ENCODE measurements around the gene KRT37.
"Not testable (repeated sequence)": the region's sequence is repeated elsewhere in the genome, so short reads cannot be mapped to it uniquely, and the experiment has no call there.

The KRT37 gene

DNA sequence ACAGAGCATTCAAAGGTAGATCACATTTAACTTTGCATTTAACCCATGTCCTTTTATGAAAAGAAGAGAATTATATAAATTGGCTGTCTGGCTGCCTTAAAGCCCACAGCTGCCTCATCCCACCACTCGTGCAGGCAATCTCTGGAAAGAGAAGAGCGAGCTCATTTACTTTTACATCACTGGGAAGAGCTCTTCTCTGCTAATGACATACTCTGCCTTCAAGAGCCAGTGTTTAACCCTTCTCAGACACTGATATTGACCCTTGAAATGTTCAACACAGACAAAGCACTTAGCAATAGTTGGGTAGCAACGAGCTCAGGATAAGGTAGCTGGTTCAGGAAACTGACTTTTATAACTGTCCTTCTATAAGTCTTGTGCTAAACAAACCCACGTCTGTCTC is 9.6 kb upstream of the KRT37 start:
- FAIRE-seq: no peak

DNA sequence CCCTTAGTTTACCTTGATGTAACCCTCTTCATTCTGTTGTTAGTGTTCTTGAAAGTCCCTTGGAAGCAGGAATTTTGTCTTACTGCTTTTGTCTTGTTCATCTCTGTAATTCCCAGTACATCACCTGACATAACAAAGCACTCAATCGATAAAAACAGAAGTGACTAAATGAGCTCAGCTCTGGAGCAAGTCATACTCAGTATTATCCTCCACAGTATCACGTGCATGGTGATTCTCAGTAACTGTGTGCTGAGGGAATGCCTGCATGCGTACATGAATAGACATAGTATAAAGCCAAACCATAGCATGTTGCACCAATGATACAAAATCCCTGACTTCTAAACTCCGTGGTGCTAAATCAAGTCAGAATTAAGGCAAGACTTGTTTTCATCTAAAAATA is 9.2 kb upstream of the KRT37 start:
- no peak for FAIRE-seq

DNA sequence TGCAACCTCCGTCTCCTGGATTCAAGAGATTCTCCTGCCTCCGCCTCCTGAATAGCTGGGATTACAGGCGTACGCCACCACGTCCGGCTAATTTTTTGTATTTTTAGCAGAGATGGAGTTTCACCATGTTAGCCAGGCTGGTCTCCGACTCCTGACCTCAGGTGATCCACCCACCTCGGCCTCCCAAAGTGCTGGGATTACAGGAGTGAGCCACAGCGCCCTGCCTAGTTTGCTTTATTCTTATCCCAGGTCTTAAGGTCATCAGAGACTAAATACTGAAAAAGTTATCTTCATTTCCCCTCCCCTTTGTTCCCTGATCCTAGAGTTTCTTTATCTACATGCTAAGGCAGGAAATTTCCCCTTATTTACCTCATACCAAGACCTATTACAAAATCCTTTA is 6.0 kb upstream of the KRT37 start:
- FAIRE-seq: not testable (repeated sequence)

DNA sequence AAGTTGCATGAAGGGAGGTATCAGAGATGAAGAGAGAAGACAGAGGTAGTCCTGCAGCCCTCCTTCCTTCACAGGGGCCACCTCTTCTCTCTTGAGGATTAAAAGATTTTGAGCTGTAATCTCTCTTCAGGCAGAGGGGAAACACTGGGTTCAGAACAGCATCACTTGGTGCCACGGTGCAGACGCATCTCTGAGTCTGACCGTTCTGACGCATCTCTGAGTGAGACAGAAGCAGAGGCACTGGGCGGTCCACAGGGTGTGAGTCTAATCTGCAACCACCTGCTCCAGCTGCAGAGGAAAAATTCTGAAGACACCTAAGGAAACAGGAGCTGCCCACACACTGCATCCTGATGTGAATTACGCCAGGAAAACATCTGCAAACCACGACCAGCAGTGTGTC is 5.3 kb upstream of the KRT37 start:
- FAIRE-seq: no peak

DNA sequence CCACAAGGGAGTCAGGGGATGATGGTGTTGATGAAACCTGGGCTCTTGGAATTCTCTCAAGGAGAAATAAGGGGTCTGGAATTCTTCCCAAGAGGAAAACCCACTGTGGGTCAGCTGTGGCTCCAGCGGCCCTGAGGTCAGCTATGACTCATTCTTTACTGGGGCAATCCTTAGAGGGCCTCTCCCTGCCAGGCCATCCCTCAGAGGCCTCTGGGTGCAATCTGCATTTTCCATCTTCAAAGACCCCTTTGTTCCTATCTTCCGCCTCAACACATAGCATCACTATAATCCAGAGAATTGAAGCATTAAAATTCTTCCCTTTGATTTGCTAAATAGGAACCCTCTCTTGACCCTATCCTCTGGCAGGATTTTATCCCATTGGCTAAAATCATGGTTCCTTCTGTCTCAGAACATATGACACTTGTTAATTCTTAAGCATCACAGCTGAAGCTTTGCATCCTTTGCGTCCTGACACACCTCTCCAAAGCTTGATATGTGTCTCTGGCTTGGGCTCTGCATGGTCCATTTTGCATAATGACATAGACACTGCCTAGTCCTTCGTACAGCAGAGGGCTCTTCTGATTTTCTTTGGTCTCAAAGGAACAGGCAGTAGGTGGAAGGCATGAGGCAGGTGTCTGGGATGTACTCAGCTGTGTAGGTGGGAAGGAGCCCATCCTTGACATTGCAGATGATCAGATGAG is 4.4 kb upstream of the KRT37 start:
- FAIRE-seq: no peak

DNA sequence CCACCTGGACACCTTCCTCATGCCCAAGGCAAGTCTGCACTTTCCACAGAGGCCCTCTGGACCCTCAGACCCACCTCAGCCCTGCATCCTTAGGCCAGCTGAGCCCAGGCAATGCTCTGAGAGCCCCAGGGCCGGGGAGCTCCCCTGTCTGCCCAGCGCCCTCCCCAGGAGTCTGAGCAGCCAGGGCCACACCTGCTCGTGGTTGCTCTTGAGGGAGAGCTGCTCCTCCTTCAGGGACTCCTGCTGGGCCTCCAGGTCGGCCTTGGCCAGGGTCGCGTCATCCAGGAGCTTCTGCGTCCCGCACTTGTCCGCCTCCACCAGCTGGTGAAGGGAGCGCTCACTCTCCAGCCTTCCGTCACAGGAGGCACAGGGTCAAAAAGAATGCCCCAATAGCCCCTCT is 1.8 kb downstream of the KRT37 start:
- FAIRE-seq: not testable (repeated sequence)

DNA sequence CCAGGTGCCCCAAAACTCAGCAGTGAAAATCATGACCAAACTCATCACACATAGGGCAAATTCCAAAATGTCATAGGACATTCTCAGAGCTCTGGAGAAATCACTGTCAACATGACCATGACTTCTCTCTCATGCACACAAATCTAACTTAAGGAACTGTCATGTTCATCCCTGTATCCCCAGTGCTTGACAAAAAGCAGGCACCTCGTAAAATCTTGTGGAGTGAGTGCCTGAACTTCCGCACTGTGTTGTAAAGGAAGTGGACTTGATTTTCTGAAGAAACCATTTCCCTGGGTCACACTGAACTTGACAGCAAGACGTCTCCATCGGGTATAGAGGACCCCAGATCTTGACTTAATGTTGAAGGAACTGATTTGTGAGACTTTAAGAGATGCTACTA is 2.8 kb downstream of the KRT37 start:
- no peak for FAIRE-seq

DNA sequence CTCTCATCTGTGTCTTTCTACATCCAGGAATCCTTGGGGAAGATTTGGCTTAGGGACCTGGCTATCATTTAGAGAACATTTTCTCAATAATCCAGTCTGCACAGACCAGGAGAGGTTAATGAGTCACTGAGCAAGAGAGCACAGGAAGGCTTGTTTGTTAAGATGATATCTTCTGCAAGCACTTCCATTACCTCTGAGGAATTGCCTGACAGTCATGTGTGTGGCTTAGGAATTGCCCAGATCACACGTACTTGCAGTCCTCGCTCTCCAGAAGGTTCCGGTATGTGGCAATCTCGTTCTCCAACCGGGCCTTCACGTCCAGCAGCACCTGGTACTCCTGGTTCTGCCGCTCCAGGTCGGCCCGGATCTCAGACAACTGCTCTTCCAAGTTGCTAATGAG is 3.3 kb downstream of the KRT37 start:
- no peak for FAIRE-seq

DNA sequence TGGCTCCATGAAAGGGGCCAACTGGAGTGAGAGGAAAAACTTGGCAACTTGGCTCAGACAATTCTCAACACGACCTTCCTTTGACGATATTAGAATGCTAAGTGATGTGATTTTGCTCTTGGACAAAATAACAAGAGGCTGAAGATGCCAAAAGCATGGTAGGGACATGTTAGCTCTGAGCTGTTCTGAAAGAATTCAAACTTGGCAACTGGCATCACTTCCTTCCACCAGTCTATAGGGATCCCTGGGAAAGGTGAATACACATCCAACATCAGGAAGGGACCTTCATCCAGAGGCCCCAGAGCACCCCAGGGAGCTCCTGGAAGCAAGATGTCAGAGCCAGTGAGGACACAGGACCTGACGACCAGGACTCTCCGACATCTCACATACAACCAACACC is 4.3 kb downstream of the KRT37 start:
- FAIRE-seq: no peak

DNA sequence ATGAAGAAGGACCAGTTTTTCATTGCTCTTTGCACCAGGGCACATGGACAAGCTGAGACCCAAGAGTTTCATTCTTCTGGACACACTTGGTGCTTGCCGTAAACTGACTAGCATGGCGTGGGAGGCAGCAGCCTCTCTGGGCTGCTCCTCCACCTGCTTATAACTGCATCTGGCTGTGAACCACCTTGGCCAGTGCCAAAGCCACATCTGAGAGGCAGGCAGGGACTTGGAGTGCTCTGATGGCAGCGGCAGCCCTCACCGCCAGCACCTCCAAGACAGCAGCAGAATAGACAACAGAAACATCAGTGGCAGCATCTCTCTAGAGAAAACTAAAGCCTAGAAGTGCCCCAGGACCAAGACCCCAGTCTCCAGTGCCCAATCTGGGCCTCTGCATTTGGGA is 4.7 kb downstream of the KRT37 start:
- no peak for FAIRE-seq

DNA sequence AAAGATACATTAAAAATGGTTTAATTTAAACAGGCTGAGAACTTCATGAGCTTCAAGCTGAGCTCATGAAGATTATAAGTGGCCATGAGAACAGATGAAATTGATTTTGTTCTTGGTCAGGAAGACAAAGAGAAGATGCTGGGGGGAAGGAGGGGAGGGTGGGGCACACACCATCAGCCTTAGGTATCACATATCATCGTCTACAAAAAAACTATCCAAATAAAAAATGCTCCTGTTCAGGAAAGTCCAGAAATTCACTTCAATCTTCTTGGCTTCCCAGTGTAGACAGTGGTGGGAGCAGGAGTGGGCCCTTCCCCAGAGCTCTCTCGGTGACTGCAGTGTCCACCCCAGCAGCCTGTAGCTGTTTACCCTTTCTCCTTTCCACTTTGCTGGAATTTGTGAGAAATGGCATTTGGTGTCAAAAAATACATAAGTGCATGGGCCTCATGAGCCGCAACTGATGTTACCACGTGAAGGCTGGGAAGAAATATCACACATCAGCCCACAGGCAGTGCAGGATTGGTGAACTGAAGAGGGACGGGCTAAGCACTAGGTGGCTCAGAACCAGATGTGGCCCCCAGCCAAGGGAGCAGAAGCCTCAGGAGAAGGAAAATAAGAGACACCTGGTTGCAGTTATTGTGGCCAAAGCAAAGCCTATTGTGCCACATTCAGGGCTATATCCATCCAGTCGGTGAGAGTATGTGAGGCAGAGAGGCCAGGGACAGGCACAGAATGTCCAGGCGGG is 6.1 kb downstream of the KRT37 start:
- FAIRE-seq: no peak

DNA sequence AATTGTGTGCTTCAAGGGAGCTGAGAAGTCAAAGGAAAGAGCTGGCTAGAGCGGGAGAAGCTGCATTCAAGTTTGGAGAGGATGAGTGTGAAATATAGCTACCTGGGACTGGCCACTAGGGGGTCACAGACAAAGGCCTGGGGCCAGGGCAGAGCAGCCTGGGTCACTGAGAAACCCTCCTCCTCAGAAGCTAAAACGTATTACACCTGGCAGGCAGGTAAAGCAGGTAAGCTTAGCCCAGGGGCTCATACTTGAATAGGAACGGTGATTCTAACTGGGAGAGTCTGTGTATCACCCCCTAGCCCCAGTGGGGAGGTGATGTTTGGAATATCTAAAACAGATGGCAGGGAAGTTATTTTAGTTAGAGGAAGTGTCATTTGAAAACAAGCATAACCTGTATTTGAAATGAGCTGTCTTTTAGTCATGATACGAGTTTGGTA is 6.8 kb downstream of the KRT37 start:
- no peak for FAIRE-seq

DNA sequence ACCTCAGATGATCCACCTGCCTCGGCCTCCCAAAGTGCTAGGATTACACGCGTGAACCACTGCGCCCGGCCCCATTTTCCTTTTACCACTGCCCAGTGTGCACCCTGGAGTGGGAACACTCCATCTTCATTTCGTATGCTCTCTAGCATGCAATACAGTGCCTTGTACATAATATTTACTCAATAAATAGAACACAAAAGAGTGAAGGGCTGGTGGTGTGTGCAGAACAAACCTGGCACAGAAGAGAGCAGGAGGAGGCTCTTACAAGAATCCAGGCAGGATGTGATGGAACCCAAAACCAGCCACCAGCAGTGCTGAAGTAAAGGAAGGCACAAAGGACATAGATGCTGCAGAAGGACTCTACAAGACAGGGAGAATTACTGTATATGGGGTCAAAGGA is 7.3 kb downstream of the KRT37 start:
- no peak for FAIRE-seq

DNA sequence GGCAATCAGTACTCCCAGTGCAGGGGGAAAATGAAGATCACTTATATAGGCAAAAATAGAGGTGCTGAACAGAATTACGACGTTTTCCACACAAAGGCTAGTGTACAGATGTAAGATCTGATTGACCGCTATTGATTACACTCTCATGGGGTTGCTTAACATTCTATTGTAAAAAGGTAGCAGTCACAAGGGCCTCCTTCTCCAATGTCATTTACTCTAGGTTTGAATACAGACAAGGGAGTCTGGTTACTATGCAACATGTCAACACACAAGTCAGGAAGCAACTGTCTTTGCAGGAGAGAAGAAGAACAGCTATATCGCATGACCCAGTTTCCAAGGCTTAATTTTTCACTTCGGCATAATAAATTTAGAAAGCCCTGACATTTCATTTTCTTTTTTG is 7.9 kb downstream of the KRT37 start:
- no peak for FAIRE-seq

DNA sequence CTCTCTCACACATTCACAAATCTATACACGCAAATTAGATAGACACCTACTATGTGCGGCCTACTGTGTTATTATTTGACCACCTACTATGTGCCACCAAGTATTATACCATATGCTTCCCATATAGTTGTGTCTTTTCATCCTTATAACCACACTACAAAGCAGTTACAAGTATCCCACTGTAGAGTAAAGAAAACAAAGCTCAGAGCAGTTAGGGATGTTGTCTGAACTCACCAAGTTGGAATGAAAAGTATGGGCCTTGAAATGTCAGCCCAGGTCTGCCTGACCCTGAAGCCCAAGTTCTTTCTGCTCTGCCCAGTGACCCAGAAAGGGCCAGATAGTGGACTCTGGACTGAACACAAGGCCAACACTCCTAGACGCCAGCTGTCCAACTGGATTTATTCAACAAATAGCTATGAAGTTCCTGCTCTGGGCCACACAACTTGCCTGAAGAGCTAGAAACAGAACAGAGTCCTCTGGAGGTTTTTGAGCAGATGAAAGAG is 8.5 kb downstream of the KRT37 start:
- no peak for FAIRE-seq

DNA sequence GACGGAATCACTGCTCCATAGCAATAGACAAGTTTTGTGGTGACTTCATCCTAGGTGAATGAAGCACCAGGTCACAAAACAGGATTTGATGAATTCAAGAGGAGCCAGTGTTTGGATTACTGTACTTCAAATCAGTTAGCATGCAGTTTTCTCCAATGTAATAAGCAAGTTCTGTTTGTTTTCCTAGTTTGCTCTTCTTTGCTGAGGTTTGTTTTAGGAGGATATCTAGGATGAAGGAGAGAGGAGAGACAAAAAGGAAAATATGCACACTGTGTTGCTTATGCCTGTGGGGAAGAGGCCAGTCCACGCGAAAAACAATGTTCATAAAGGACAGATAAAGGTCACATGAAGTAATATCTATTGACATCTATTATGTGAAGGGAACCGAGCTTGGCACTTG is 9.0 kb downstream of the KRT37 start:
- no peak for FAIRE-seq

DNA sequence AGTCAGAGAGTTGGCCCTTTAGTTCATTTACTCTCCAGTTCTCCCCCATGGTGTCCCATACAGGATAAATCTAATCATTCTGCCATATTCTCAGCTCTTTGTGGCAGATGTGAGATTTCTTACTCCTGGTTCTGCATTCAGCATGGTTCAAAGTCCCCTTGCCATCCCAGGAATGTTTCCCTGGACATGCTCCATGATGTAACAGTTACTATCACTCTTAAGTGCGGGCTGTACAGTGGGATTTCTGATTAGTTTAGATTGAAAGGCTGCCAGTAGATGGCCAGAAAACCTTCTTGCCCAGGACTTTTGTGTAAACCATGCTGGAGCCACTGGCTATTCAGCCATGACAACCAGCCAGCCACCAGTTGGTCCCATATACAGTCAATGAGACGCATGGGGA is 10.4 kb downstream of the KRT37 start:
- FAIRE-seq: no peak

DNA sequence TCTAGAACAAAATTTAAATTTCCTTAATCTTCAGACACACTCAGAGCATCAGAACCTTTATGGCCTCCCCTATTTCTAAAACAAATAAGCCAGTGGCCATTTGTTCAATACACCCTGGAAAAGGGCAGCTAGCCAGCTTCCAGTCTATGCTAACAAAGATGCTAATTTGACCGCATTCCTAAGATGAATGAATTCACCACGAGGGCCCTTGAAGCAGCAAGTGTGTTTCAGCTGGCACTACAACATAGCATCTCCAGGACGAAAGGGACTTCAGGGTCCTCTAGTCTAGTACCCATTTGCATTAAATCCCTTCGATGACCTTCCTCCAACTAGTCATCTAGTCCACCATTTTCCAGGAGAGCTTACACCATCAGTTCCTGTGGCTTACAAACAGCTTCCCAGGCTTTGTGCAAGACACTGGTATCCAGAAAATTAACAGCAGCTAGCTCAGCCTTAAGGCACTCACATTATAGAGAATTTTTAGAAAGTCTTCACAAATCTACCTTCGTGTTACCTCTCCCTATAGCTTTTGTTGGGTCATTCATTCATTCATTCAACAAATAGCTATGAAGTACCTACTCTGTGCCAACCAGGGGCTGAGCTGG is 10.9 kb downstream of the KRT37 start:
- FAIRE-seq: no peak

DNA sequence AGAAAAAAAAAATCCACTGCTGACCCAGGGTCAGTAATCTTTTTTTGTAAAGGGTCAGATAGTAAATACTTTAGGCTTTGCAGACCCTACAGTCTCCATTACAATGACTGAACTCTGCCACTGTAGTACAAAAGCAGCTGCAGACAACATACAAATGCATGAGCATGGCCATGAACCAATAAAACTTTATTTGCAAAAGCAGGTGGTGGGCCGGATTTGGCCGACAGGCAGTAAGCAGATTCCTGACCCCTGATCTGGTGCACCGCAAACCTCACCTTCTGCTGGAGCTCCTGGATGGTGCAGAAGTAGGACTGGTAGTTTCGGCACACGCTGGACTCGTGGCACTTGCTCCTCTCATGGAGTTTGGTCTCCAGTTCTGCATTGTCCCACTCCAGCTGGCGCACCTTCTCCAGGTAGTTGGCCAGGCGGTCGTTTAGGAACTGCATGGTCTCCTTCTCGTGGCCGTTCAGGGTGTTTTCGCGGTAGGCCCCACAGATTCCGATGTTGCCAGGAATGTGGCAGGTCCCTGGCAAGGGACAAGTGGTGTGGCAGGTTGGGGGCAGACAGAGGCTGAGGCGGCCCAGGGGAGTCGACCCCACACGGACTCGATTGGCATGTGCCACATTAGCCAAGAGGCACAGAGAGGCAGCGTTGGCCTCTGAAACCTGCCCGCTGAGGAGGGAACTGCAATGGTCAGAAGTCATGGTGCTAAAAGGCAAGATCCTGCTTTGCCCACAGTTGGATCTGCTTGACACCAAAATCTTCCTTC is 13.1 kb downstream of the KRT37 start:
- no peak for FAIRE-seq

DNA sequence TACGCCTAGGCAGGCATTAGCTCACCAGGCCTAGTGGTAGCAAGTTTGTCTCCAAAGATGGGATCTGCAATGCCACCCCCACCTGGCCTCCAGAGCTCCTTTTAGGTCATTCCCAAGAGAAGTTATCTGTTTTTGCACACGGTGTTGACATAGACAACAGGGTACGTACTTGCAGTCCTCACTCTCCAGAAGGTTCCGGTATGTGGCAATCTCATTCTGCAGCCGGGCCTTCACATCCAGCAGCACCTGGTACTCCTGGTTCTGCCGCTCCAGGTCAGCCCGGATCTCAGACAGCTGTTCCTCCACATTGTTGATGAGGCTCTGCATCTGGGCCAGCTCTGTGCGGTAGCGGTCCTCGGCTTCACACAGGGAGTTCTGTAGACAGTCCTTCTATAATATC is 17.2 kb downstream of the KRT37 start:
- FAIRE-seq: no peak

DNA sequence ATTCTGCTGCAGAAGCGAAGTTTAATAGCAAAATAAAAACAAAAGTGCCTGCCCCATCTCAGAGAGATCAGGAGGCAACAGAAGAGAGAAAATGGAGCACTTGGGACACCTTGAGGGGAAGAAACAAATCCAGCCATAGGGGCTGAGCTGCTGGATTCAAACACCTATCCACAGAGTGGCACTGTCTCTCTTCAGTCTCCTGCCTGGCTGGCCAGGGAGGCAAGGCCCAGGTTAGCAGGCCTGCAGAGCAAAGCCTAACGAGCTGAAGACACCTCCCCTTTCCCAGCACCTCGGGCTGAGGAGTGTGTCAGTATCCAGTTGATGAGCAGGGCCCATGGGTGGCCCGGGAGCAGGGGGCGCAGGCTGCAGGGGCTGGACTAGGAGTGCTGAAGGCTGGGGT is 18.2 kb downstream of the KRT37 start:
- no peak for FAIRE-seq

DNA sequence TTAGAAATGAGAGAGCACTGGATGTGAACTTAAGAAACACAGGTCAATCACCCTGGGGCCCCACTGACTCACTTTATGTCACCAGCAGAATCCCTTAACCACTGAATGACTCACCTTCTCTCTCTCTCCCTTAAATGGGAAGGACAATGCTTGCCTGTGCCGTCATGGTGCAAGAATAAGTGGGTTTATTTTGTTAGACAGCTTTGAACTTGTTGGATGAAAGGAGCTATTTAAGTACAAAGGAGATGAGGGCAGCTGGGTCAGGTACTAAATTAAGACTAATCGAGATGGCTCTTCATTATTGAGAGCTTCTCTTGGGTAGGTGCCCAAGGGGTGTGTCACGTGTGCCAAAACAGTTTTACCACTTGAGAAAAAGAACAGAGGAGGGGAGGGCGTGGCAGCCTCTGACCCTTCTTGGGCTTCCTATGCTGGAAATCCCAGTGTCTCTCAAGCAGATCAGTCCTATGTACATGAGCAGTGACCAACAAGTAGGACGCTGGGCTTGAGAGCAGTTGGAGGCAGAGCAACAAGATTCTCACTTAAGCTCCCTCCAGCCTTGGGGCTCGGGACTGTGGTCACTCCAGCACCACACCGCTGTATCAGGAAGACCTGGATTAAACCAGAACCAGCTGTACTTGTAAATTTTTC is 20.2 kb downstream of the KRT37 start:
- no peak for FAIRE-seq
